Testis (tissue), 2 donors: ENCODE results near the gene SH2D5.

Source experiments
- CTCF ChIP-seq, 3 experiments: fragments of 450-650 bp in 2 of 3; fragments of 200-600 bp in 1 of 3; sonication (generic) in 1 of 3; IDR thresholded peaks; one replicate each; pipeline ENCODE4 v1.5.1; 2016 to 2019; ENCODE audit warnings: antibody characterized with exemption in 3 of 3, mild to moderate bottlenecking in 2 of 3, moderate library complexity in 1 of 3
- POLR2A ChIP-seq: fragments of 450-650 bp; IDR thresholded peaks from one replicate; pipeline ENCODE4 v1.6.1; 2017; ENCODE audit warnings: antibody characterized with exemption, mild to moderate bottlenecking, moderate library complexity

- TF ChIP-seq CTCF (IDR thresholded peaks at IDR 0.05), result no peak
- no peak for TF ChIP-seq POLR2A
These were observed 1.8 kb downstream of the SH2D5 start for GRCh38 chr1:20730690-20731056.
